Kidney capillary endothelial cell (primary cell): ENCODE measurements around the gene SPPL3.

Source experiments
- DNase-seq: peaks from one replicate; pipeline ENCODE4 v3.0.0-alpha.2; 2018; ENCODE audit warnings: low spot score

Gene SPPL3

DNA sequence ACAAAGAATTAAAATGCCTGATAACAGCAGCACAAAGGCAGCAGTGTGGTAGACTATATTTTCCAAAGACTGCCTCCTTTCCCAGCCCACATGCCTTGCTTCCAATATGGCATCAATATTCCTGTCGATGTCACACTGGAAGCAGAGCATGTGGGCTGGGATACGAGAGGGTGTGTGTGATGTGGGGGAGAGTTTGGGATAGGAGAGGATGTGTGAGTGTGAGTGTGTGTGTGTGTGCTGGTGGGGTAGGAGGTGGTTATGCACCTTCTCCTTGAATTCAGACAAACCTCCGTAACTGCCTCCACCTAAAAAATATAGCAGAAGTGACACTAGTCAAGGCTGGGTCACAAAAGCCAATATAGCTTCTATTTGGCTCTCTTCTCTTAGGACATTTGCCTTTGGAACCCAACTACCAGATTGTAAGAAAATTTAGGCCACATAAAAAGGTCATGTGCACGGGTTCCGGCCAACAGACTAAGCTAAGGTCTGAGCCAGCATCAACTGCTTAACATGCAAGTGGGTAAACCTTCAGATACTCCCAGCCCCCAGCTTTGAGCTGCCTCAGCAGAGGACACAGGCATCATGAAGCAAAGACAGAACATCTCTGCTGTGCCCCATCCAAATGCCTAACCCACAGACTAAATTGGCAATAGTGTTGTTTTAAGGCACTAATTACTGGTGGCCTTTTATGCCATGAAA is 29.5 kb downstream of the SPPL3 start:
- DNase-seq = no peak

DNA sequence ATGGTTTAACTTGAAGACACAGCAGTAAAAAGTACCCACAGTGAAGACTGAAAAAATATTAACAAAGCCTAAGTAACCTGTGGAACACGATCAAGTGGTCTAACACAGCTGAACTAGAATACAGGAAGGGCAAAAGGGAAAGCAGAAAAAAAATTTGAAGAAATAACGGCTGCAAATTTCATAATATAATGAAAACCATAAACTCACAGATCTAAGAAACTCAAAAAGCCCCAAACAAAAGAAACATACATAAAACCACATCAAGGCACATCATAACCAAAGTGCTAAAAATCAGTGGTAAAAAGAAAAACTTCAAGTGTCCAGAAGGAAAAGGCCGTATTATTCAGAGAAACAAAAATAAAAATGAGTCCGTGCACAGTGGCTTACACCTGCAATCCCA is 30.9 kb downstream of the SPPL3 start:
- no peak for DNase-seq

GRCh38 chr12:120872487-120872886 is 31.7 kb downstream of the SPPL3 start:
- DNase-seq = no peak

DNA sequence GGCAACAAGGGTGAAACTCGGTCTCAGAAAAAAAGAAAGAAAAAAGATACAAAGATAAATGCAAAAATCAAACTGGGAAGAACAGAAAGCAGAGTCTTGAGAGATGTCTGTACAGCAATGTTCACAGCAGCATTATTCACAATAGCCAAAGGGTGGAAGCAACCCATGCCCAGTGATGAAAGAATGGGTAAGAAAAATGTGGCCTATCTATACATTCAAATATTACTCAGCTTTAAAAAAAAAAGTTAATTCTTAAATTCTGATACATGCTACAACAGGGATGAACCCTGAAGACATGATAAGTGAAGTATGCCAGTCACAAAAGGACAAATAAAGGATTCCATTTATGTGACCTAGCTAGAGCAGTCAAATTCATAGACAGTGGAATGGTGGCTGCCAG is 33.7 kb downstream of the SPPL3 start:
- no peak for DNase-seq

DNA sequence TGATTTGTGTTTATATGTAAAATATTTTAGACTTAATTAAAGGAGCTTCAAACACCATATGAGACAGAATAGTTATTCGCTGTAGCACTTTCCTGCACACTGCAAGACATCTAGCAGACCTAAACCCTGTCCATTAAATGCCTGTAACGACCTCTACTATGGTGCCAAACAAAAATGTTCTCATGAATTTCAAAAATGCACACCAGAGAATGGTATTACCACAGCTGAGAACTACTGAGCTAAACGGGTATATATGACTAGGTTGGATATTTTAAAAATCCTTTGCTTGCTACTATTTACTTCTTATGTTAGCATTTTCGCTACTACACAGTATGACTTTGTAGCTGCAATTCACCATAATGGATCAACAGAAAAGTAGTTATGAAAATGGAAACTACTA is 34.8 kb downstream of the SPPL3 start:
- no peak for DNase-seq

GRCh38 chr12:120866108-120866507 is 38.0 kb downstream of the SPPL3 start:
- no peak for DNase-seq

DNA sequence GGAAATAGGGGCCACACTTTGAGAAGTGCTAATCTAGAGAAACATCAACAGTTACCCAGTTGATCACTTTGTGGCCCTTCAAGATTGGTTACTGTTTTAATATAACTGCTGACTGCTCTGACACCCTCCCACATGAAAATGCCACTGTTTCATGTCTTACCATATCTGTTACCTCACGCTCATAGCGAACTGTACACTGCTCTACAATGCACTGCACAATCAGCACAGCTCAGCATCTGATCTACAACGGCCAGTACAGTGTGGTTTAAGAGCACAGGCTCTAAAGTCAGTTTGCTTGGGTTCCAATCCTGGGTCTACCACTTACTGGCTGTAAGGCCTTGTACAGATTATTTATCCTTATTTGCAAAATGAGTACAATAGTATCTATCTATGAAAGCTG is 39.1 kb downstream of the SPPL3 start:
- DNase-seq = no peak

GRCh38 chr12:120862664-120863063 is 41.5 kb downstream of the SPPL3 start:
- no peak for DNase-seq

DNA sequence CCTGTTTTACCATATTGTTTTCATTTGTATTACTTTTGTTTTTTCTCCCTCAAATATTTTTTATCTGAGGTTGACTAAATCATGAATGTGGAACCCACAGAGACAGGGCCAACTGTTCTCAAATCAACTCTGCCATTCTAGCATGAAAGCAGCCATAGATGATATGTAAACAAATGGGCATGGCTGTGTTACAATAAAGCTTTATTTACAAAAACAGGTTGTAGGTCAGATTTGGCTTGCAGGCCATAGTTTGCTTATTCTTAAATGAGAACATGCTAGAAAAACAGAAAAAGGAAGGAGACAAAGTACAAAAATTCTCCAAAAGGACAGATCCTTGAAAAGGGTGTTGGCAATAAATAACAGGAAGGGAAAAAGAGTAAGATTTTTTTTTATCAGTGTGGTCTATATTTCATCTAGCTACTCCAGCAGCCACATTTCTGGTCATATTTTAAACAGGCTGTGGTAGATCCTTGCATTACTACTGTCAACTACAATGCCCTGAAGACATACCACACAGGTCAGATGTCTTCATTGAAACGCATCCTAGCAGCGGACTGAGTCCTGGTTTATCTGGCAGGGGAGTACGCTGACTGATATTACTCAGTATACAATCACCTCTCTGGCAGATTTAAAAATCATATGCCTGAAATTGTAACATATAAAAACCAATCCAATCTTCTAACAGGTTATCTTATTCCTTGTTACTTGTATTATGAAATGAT is 42.9 kb downstream of the SPPL3 start:
- no peak for DNase-seq

GRCh38 chr12:120858306-120859088 is 45.7 kb downstream of the SPPL3 start:
- DNase-seq = no peak

DNA sequence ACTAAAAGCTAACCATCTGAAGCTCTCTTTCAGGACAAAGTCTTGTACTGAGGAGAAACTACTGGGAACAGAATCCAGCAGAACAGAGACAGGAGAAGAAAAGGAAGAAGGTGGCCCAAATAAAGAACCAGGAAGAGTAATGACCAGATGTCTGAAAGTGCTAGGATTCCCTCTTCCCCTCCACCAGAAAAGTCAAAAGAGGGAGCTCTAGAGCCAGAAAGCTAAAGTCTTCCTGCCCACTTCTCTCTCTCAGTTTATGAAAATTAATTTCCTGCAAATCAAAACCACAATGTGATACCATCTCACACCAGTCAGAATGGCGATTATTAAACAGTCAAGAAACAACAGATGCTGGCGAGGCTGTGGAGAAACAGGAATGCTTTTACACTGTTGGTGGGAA is 47.2 kb downstream of the SPPL3 start:
- no peak for DNase-seq

DNA sequence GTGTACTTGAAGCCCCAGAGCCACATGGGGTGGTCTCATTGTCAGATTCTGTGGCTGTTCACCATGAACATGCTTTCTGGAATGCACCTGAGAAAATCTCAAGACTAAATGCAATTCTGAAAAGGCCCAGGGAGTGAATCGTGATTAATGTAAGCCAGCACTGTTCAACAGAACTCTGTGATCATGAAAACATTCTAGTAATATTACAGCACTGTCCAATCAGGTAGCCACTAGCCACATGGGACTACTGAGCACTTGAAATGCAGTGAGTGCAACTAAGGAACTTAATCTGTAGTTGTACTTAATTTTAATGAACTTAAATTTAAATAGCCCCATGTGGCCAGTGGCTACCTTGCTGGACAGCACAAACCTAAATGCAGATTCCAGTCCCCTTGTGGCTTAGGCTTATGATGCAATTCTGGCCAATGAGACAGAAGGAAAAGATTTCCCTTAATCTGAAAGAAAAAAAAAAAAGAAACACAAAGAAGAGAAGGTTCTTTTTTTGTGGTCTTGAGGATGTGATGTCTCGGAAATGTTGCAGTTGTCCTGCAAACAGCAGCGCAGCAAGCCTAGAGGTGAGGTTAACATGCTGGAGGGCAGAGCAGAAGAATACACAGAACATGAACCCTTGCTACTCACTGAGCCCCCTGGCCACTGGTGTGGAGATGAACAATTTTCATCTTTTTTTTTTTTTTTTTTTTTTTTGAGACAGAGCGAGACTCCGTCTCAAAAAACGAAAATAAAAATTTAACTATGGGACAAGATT is 48.2 kb downstream of the SPPL3 start:
- DNase-seq = no peak

DNA sequence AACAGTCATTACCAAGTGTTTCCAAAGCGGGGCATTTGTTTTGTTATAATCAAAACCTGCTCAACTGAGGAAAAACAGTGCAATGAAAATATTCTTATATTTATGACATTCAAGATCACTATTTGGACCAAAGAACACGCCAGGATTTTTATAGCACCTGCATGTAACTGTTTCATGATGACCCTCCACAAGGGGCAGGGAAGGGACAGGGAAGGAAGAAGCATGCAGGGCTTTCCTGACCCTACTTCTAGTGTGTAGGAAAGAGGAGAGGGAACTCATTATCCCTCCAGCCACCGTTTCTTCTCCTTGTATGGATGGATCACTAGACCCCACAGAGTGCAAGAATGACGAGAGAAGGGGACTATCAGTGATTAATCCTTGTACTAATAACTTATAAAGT is 49.4 kb downstream of the SPPL3 start:
- DNase-seq = no peak

DNA sequence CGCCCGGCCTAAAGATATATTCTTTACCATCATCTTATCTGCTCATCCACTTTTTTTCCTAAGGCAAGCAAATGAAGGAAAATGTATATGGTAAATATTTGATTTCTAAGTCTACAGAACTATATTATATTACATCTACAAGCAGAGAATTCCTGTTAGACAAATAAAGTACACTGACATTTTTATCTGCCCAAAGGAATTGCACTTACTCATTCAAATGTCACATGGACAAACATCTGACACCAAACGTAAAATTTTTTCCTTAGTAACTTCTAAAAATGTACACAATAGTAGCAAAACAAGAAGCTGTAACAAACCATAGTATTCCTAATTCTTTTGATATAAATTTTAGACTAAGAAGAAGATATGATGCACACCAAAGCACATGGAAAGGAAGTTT is 51.0 kb downstream of the SPPL3 start:
- DNase-seq = no peak

DNA sequence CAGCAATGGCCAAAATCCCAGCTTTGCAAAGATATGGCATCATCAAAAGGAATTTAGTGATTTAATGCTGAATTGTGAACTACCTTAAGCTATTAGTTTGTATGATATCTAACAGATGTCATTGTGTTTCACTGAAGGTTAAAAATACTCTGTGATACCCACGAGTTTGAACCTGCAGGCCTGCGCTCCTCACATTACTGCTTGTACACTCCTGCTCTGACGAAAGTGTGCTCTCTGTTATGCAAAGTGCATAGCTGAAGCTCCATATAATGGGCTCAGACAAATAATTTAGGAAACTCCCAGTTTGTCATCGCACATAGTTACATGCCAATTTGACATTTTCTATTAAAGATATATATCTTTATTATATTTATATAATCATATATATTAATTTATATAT is 52.2 kb downstream of the SPPL3 start:
- DNase-seq = no peak

GRCh38 chr12:120851444-120851843 is 52.7 kb downstream of the SPPL3 start:
- DNase-seq = no peak

GRCh38 chr12:120849765-120850164 is 54.4 kb downstream of the SPPL3 start:
- DNase-seq = peak; percentile 34

DNA sequence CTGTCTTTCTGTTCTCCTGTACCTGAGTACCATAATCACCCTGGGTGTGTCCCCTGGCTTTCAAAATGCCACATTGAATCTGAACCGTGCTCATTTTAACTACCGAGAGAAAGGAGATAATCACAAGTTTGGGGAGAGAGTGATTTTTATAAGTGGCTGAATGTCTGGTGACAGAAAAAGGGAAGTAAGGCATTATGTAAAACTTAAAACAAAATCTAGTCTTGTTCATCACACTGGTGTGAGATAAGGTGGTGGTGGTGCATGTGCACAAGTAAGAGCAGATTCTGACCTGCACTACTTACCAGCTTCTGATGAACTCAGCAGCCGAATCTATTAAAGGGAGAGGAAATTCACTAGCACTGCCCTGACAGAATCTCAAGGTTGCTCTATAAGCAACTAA is 56.3 kb downstream of the SPPL3 start:
- no peak for DNase-seq

DNA sequence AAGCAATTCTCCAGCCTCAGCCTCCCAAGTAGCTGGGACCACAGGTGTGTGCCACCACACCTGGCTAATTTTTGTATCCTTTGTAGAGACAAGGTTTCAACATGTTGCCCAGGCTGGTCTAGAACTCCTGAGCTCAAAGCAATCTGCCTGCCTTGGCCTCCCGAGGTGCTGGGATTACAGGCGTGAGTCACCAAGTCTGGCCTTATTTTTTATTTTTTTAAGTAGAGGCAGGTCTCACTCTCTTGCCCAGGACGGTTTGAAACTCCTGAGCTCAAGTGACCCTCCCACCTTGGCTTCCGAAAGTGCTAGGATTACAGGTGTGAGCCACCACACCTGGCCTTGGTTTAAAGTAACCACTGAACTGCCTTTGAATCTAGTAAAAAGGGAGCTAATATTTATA is 56.8 kb downstream of the SPPL3 start:
- DNase-seq = no peak

DNA sequence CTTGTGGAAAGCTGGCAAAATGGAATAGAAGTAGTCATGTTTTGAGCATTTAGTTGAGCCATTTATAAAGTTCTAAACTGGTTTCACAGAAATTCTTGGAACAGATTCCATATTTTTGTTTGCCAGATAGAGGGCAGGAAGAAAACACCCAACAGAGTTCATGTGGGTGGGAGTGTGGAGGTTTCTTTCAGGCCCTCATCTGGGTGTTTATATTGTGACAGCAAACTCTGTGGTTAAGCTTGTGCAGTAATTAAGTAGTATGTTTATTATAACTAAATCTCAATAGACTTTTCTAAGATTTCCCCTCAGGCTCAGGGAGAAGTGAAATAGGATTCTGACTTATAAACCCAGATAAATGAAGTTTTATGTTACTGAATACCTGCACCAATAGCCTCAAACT is 57.4 kb downstream of the SPPL3 start:
- DNase-seq = no peak

GRCh38 chr12:120845696-120846095 is 58.5 kb downstream of the SPPL3 start:
- no peak for DNase-seq

GRCh38 chr12:120844768-120845449 is 59.2 kb downstream of the SPPL3 start:
- DNase-seq = no peak
